Activated CD4-positive, alpha-beta T cell treated with anti-CD3 and anti-CD28 coated beads, Interleukin-2, Interleukin-4, amounts not matched to agents 100 ng/mL and 50 ng/mL, durations not matched to agents 16 hours and 8 hours (primary cell): ENCODE data around the gene FAM3D.

Experiments used
- DNase-seq: peaks from one replicate; pipeline ENCODE4 v3.0.0-alpha.2; 2020; ENCODE audit warnings: low spot score

The FAM3D gene

GRCh38 chr3:58627570-58627885 lies 39.0 kb downstream of the FAM3D start:
- no peak for DNase-seq

DNA sequence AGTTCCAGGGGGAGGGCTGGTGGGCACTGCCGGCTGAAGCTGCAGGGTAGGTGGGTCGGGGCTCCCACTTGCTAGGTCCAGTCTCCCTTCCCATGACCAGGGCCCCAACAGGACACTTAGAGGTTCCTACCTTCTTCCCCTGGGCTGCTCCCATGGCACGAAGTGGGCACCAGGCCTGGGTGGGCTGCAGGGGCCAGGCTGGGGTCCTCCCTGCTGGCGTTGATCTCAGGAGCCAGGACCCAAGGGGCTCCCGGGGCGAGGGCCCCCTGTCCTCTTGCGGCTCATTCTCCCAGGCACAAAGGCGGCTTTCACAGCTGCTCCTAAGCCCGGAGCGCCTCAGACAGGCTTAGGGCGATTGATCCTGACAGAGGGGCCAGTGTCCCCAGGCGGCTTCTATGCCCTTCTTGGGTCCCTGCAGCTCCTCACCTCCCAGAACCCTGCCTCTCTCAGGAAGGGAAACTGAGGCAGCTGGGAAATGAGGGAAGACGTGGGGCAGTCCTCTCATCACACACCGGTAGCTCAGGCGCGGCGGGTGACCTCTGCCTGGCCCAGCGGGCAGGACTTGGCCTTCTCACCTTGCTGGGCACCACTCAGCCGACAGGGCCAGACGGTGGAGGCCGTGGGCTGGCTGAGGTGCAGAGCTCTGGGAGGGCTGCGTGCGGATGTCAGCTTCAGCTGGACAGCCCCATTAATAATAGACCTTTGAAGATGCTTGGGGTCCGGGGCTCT lies 39.6 kb downstream of the FAM3D start:
- DNase-seq = no peak

- no peak for DNase-seq
Observed at GRCh38 chr3:58625196-58625824, 41.3 kb downstream of the FAM3D start.

- no peak for DNase-seq
Observed at GRCh38 chr3:58624550-58624949, 42.0 kb downstream of the FAM3D start.

DNA sequence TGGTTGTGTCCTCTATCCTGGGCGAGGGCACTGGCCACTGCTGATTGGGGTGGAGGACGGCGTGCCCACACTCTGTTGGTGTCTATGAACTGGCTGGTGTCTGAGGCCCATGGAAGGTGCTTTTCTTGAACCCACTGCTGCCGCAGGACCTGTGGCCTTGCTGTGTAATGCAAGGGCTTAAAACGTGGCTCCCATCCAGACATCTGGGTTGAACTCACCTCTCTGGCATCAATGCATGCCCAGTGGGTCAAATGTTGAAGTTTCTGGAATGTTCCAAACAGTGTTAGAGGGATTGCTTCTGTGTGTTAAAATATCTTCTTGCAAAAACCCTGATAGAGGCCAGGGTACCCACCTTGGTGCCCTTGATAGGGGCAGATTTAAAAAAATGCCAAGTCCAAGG lies 42.6 kb downstream of the FAM3D start:
- DNase-seq = no peak

DNA sequence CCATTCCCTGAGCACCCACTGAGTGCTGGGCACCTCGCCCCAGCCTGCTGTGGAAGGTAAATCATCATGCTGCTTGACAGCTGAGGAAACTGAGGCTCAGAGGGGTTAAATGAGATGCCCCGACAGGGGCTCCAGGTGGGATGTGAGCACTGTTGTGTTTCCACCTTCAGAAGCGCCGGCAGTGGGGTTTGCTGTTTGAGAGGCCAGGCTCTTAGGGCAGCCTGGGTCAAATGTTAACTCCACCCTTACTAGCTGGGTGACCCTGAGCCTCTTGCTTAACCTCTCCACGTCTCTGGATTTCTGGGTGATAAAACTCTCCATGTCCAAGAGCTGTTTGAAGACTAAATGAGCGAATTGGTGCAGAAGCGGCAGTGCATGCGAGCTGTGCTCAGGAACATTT lies 43.1 kb downstream of the FAM3D start:
- no peak for DNase-seq

DNA sequence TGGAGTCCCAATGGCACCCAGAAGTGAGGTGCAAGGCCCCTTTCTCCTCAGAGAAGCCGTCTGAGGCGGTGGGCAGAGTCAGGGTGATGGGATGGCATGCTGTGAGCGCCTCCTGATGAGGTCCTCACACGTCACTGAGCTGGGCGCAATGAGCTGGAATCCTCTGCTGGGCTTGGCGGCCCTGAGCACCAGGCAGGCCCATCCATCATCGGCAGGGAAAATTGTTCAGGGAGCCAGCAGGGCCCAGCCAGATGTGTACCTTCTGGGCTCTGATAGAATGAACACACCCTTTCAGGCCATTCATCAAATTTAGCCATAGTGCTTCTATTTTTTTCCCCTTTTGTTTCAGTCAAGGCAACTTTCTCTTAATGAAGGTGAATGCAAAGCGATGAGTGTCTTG lies 43.7 kb downstream of the FAM3D start:
- no peak for DNase-seq

DNA sequence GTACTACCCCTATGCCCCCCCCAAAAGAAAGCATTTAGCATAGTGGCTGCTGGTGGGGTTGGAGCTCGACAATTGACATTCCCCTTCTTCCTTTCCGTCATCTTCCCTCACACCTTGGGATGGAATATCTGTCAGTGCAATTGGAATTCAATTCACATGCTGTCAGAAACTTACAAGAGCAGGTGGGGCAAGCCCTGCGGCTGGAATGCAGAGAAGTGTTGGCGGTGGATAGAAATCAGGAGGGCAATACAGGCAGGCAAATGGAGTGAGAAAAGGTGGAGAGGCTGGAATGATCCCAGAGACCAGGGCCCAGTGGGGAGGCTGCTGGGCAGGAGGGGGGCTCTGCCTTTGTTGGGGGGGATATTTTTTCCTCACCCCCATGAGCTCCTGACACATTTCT lies 44.1 kb downstream of the FAM3D start:
- DNase-seq = no peak

DNA sequence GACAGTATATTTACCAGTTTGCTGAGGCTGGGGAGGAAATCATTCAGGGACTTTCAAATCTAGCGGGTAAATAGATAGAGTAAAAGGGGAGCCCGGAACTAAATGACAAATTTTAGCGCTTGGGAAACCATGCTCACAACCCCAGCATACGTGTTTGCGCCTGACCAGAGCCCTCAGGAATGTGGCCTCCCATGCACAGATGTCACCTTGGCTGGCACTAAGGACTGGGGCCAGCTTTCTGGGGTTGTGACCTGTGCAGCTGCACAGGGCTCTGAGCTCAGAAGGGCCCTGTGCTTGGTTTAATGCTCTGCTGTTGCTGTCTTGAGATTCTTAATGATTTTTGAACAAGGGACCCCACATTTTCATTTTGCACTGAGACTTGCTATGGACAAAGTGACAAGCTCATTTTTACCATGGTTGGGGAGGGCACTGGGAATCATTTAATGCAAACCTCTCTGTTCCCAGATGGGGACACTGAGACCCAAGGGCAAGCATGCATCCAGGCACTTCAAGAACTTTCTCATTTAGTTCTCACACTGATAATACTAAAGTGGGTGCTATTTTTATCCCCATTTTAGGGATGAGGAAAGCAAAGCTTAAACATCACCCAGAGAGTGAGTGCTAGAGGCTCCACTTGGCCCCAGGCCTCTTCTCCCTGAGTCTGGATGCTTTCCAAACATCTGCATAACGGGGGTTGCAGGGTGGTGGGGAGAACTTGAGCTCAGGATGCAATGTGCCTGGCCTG lies 45.3 kb downstream of the FAM3D start:
- no peak for DNase-seq

GRCh38 chr3:58620421-58620820 lies 46.2 kb downstream of the FAM3D start:
- DNase-seq = no peak

DNA sequence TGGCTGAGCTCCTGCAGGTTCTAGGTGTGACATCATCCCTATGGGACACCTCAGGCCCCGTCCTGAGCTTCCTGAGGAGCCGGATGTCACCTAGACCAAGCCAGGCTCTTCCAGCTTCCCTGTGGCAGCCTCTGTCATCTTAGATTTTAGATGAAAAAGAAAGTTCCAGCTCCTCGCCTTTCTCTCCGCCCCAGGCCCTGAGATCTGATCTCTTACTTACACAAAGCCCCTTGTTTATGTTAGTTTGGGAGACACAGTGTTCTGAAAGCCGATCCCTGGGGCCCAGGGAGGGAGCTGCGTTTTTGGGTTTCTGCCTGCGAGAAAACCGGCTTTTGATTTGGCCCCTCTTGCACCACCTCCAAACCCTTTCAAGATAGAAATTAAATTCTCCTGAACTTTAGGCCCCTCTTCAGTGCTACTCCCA lies 49.2 kb downstream of the FAM3D start:
- no peak for DNase-seq

DNA sequence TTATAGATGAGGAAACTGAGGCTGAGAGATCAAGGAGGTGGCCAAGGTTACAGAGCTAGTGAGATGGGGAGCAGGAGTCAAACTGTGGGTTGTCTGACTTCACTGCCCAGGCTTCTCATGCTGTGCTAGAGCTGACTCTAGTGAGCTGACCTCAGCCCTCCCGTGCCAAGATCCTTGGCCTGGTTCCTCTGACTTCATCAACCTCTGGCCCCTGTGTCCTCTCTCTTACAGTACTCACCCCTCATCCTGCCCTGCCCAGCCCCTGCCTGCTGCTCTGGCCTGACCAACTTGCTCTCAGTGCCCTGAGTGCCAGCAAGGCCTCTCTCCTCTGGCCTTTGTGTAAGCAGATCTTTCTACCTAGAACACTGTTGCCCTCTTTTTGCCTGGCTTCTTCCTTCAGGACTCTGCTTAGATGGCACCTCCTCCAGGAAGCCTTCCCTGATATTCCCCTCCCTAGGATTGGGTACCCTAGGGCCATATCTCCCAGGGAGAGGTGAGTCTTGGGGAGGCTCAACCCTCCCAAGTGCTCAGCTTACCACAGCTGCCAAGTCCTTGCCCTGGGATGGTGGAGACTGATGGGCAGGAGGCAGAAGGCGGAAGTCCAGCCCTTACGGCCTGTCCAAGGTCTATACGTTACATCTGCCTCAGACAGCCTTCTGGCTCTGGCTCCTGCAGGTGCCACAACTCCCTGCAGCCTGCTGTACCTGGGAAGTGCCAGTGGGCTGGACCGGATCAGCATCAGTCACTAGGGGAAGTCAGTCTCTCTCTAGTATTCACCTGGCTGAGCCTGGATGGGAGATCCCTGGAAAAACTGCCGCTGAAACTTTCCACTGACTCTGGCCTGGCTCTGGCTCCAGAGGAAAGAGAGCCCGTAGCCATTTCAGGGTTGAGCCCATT lies 53.1 kb downstream of the FAM3D start:
- DNase-seq = no peak

DNA sequence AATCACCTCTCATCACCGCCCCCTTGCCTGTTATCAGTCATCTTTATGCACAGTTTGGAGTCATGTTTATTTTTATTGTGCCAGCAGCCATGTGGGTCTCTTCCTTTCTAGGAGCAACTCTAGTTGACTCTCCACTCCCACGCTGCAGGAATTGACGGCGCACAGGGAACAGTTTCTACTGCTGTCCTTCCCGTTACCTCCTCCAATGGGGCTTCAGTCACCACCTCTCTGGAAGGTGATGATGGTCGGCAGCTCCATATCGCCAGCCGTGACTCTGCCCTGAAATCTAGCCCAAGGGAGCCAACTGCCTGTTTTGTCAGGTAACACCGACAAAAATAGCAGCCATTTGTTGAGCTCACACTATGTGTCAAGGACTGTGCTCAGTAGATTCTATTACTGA lies 53.7 kb downstream of the FAM3D start:
- no peak for DNase-seq

DNA sequence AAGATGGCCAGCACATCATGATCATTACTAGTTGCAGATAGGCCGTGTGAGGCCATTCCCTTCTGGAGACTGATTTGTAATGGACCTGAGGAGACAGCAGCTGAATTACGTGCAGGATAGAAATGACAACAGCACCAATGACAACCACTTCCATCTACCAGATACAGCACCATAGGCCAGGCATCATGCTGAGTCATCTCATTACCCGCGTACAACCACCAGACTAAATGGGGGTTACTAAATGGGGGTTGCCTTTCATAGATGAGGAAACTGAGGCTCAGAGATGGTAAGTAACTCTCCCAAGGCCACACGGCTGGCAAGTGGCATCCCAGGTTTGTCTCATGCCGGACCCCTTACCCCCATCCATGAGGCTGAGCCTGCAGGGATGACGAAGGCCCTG lies 56.6 kb downstream of the FAM3D start:
- DNase-seq = peak; percentile 59

DNA sequence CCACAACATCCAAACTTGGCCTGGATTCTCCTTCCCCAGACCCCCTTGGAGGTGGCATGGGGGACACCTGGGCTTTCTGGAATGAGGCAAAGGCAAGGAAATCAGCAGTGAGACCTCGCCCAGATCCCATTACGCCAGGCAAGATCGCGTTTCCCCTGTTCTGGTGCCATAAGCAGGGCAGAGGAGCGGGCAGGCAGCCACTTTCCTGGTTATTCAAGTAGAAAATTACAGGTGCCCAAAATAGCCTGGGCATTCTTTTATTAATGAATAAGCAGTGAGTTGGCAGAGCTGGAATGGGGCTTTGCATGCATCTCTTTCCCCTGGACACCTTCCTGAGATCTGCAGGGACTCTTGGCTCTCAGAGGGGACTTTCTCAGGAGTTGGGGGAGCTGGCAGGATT lies 57.9 kb downstream of the FAM3D start:
- DNase-seq = no peak

- peak; percentile 75 for DNase-seq
Observed at GRCh38 chr3:58607816-58608215, 58.8 kb downstream of the FAM3D start.

- no peak for DNase-seq
Observed at GRCh38 chr3:58606693-58607092, 59.9 kb downstream of the FAM3D start.

DNA sequence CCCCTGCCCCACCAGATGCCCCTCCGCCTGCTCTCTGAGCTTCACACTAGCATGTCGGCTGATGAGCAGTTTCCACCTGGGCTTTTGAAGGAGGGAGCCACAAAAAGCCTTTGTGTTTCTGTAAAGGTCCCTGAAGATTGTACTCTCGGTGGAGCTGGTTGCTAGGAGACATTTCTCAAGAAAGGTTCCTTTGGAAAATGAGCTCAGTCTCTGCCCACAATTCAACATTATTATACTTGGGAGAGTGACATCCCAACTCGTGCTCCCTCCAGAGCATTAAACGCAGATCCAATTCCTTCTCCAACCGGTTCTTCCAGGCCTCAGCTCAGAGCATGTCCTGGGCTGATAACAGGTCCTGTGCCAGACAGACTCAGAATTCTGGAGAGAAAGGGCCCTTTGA lies 62.5 kb downstream of the FAM3D start:
- DNase-seq = no peak

DNA sequence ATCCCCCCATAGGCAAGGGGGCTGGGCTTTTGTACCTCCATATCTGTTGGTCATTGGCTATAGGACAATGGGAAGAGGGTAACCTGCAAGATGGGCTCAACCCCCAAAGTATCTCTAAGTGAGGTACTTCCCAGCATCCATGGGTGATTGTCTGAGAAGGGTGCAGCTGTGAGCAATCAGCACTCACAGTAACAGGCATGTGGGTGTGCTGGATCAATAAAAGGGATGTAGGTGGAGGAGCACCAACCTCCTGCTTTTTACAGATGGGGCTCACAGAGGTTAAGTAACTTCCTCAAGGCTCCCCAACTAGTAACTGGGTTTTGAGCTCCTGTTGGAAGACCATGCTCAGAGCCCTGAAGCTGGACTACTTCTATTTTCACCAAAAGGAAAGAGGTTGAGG lies 63.0 kb downstream of the FAM3D start:
- no peak for DNase-seq

DNA sequence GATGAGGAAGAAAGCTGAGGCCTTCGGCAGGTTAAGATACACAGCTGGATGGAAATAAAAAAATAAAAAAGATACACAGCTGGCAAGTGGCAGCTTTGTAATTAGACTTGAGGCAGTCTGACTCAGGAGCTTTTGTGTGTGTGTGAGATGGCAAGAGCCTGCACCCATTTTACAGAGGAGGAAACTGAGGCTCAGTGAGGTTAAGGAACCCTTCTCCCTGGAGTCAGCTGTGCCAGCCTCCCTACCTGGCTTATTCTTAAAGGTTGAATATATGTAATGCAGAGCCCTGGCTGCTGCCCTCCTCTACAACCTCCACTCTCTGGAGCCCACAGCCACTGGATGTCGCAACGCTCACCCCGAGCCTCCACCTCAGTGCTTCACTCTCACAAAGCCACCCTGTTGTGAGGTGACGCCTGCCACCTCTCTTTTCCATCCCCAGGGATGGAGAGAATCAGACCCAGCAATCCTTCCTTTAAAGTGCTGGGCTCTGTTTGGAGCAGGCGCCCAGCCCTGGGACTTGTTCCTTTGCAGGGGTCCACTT lies 68.7 kb downstream of the FAM3D start:
- no peak for DNase-seq

DNA sequence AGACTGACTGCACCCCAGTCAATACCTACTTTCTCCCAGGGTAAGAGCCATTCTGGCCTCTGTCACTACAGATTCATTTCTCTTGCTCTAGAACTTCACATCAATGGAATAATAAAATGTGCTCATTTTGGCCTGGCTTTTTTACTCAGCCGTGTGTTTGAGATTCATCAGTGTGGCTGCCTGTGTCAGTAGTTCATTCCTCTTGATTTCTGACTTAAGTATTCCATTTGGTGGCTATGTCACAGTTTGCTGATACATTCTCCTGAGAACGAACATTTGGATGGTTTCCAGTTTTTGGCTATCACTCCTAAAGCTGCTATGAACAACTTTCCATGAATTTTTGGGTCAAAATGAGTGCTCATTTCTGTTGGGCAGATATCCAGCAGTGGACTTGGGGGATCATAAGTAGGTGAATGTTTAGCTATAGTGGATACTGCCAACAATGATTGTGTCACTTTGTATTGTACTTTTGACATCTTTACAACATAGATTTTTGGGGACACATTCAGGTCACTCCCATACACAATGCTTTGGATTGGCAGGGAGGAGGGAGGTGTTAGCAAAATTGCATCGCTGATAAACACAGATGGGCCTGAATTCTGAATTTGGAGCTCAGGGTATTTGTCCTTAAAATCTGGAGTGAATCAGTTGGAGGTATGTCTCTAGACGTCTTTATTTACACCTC lies 69.6 kb downstream of the FAM3D start:
- no peak for DNase-seq

GRCh38 chr3:58594117-58594516 lies 72.5 kb downstream of the FAM3D start:
- no peak for DNase-seq
